GM12878 (cell line): Measurements from ENCODE around the gene UTP25. TPM values are rescaled to one million over a fixed set of nuclear protein-coding genes. Genes with fewer than 3 reads are reported as not detected.

ENCODE experiments used
- ATAC-seq: fragments of 200-7000 bp; cut with Tn5 transposase; 3 replicates; pipeline ENCODE4 v1.9.1; 2020; ENCODE audit warnings: mild to moderate bottlenecking, moderate library complexity
- BruUV-seq: library from RNA; stranded (reverse); fragments of 400-500 nt; replicated peaks from 2 replicates; lab custom pipeline; 2021; lab: Mats Ljungman, UMichigan
- CTCF ChIA-PET: fragments of 300-600 bp; sonication (Branson Sonifier 250); formaldehyde crosslinking; extraction: SDS; loops from one replicate; lab custom pipeline; 2021; ENCODE audit warnings: inconsistent platforms; lab: Yijun Ruan, JAX
- POLR2A ChIA-PET: fragments of 350-600 bp; formaldehyde crosslinking; extraction: SDS; loops from one replicate; lab custom pipeline; 2021; ENCODE audit warnings: inconsistent platforms; lab: Charles Lee
- RAD21 ChIA-PET: fragments of 300-600 bp; sonication (Branson Sonifier 250); formaldehyde crosslinking; loops from one replicate; lab custom pipeline; 2023; ENCODE audit warnings: antibody characterized with exemption; ENCODE audit not compliant: unreplicated experiment; lab: Charles Lee
- SMC1A ChIA-PET: fragments of 300-600 bp; sonication (Branson Sonifier 250); formaldehyde crosslinking; loops from one replicate; lab custom pipeline; 2023; ENCODE audit not compliant: unreplicated experiment, uncharacterized antibody; lab: Charles Lee
- DNase-seq: peaks from one replicate; pipeline ENCODE4 v3.0.0-alpha.2; 2011; ENCODE audit warnings: low read depth, low spot score
- FAIRE-seq: peaks from 3 replicates; lab custom pipeline; 2011; peaks lifted over from hg19 to GRCh38; lab: Jason Lieb, UNC
- H2AFZ ChIP-seq: 2 replicates; pipeline ENCODE4 v1.6.0; 2011; ENCODE audit warnings: low read depth, low read length, control low read depth; ENCODE audit not compliant: control insufficient read depth
- H3K27ac ChIP-seq: 2 replicates; pipeline ENCODE4 v1.5.1; 2011; ENCODE audit warnings: control low read depth; ENCODE audit not compliant: control insufficient read depth, insufficient read depth
- H3K27me3 ChIP-seq, 2 experiments: replicated peaks in 1 of 2; 2 replicates each; pipeline versions ENCODE4 v1.6.0 to v1.6.1; 2011; ENCODE audit warnings: low read length in 1 of 2; ENCODE audit not compliant: control insufficient read depth in 2 of 2, insufficient read depth in 2 of 2
- H3K36me3 ChIP-seq, 2 experiments: 2 replicates each; pipeline ENCODE4 v1.5.1; 2011; ENCODE audit warnings: low read length in 1 of 2; ENCODE audit not compliant: control insufficient read depth in 2 of 2, insufficient read depth in 2 of 2
- H3K4me1 ChIP-seq: 2 replicates; pipeline ENCODE4 v1.6.1; 2011; ENCODE audit warnings: mild to moderate bottlenecking, low read length, moderate library complexity, mixed read lengths; ENCODE audit not compliant: control insufficient read depth, insufficient read depth
- H3K4me2 ChIP-seq: 2 replicates; pipeline ENCODE4 v1.6.0; 2011; ENCODE audit warnings: control low read depth; ENCODE audit not compliant: control insufficient read depth, insufficient read depth
- H3K4me3 ChIP-seq: fragments of 200-600 bp; sonication (generic); 2 replicates; pipeline ENCODE4 v1.5.1; 2016
- H3K79me2 ChIP-seq: 2 replicates; pipeline ENCODE4 v1.6.0; 2011; ENCODE audit warnings: low read length; ENCODE audit not compliant: control insufficient read depth, insufficient read depth
- H3K9ac ChIP-seq: 2 replicates; pipeline ENCODE4 v1.8.0; 2011; ENCODE audit warnings: low read length, control low read depth, mixed read lengths; ENCODE audit not compliant: control insufficient read depth, insufficient read depth
- H3K9me3 ChIP-seq: replicated peaks from 3 replicates; pipeline ENCODE4 v1.5.1; 2011; ENCODE audit warnings: mild to moderate bottlenecking, low read length; ENCODE audit not compliant: control insufficient read depth, insufficient read depth
- H4K20me1 ChIP-seq: 2 replicates; pipeline ENCODE4 v1.6.0; 2011; ENCODE audit not compliant: control insufficient read depth, insufficient read depth
- ATF3 ChIP-seq: IDR thresholded peaks from 2 replicates; pipeline ENCODE4 v1.6.1; 2011; ENCODE audit warnings: low read depth, mild to moderate bottlenecking, low read length, moderate library complexity, borderline replicate concordance; ENCODE audit errors: extremely low read depth
- CBX3 ChIP-seq: fragments of 200-600 bp; sonication (generic); IDR thresholded peaks from 2 replicates; pipeline ENCODE4 v1.6.1; 2016; ENCODE audit warnings: low read depth, borderline replicate concordance
- CEBPB ChIP-seq, 2 experiments: fragments of 150-350 bp in 1 of 2; IDR thresholded peaks; 2 replicates each; pipeline ENCODE4 v1.6.1; 2012 to 2014; ENCODE audit warnings: low read depth in 2 of 2, low read length in 2 of 2, borderline replicate concordance in 1 of 2, inconsistent platforms in 1 of 2
- EGR1 ChIP-seq, 2 experiments: IDR thresholded peaks; 1 replicate in 1 of 2; 2 replicates in 1 of 2; pipeline ENCODE4 v1.6.1; 2011 to 2012; ENCODE audit warnings: low read depth in 2 of 2, low read length in 2 of 2, borderline replicate concordance in 1 of 2, mild to moderate bottlenecking in 1 of 2, moderate library complexity in 1 of 2
- ELK1 ChIP-seq: IDR thresholded peaks from 2 replicates; pipeline ENCODE4 v1.6.1; 2012; ENCODE audit warnings: low read depth, low read length, improper control_type of control experiment
- GATAD2B ChIP-seq: fragments of 450-650 bp; conservative IDR thresholded peaks from 2 replicates; pipeline ENCODE4 v1.6.1; 2017; ENCODE audit warnings: low read depth, mild to moderate bottlenecking, moderate library complexity
- HDGF ChIP-seq: fragments of 450-650 bp; IDR thresholded peaks from 2 replicates; pipeline ENCODE4 v1.6.1; 2016; ENCODE audit warnings: antibody characterized with exemption
- NFYA ChIP-seq: IDR thresholded peaks from 2 replicates; pipeline ENCODE4 v1.6.1; 2011; ENCODE audit warnings: low read depth, mild to moderate bottlenecking, low read length, improper control_type of control experiment, borderline replicate concordance
- REST ChIP-seq: IDR thresholded peaks from 2 replicates; pipeline ENCODE4 v1.6.1; 2012; ENCODE audit warnings: mild to moderate bottlenecking, low read depth, low read length
- STAT1 ChIP-seq: fragments of 450-650 bp; conservative IDR thresholded peaks from 2 replicates; pipeline ENCODE4 v1.6.1; 2014; ENCODE audit warnings: antibody characterized with exemption, mild to moderate bottlenecking
- TAF1 ChIP-seq: IDR thresholded peaks from 2 replicates; pipeline ENCODE4 v1.6.1; 2011; ENCODE audit warnings: mild to moderate bottlenecking, low read depth, low read length, borderline replicate concordance
- TCF7 ChIP-seq: IDR thresholded peaks from 2 replicates; pipeline ENCODE4 v1.6.1; 2014; ENCODE audit warnings: antibody characterized with exemption, borderline replicate concordance
- ZBTB4 ChIP-seq: fragments of 450-650 bp; formaldehyde crosslinking; IDR thresholded peaks from 2 replicates; pipeline ENCODE4 v1.4.0; 2022; ENCODE audit warnings: mild to moderate bottlenecking, moderate library complexity
- ZSCAN29 ChIP-seq: fragments of 450-650 bp; IDR thresholded peaks from 2 replicates; pipeline ENCODE4 v1.6.1; 2017; ENCODE audit warnings: mild to moderate bottlenecking, moderate library complexity
- WGBS: methylation state at CpG from one replicate; pipeline ENCODE4 v1.1.6; 2016; ENCODE audit warnings: low lambda C conversion rate; ENCODE audit not compliant: insufficient replicate concordance, insufficient coverage; ENCODE audit errors: missing lambda C conversion rate; 5-methylcytosine and 5-hydroxymethylcytosine counted together
- in situ Hi-C: fragments of 300-500 bp; cut with MboI; formaldehyde crosslinking; loops from 9 replicates; pipeline ENCODE4 v1.14.3; 2018; ENCODE audit warnings: mixed read lengths
- intact Hi-C: fragments of 100-400 bp; cut with micrococcal nuclease; formaldehyde crosslinking; loops from one replicate; pipeline ENCODE4 v1.14.2; 2022; ENCODE audit not compliant: unreplicated experiment
- polyA plus RNA-seq, 11 experiments: library from polyadenylated mRNA; depleted of rRNA in 4 of 11; unstranded in 6 of 11; stranded (reverse) in 5 of 11; fragments of >200 nt; fragmentation: Nextera tagmentation in 4 of 11; fragmentation: Illumina TruSeq in 1 of 11; extraction: Ambion mirVana in 4 of 11; extraction: Trizol in 1 of 11; gene quantifications; 1 replicate in 1 of 11; 2 replicates in 10 of 11; pipeline versions ENCODE4 v1.2.1 to v1.2.3, GENCODE V29; 2011 to 2016; ENCODE audit warnings: inconsistent platforms in 2 of 11, missing spikeins in 2 of 11, low read depth in 1 of 11
- total RNA-seq, 4 experiments: library from RNA; depleted of rRNA in 3 of 4; stranded (reverse); fragments of >200 nt in 3 of 4; fragmentation: Illumina TruSeq in 1 of 4; extraction: Trizol in 1 of 4; gene quantifications; 2 replicates each; pipeline versions ENCODE4 v1.2.1 to v1.2.3, GENCODE V29; 2013 to 2021

UTP25 gene
- total and polyA plus RNA-seq, 10 of the 15 experiments (the other 5 are each of a cell fraction or from before 2014, with no cell fraction given) = 3.0 to 13.3 (median 8.5) TPM

GRCh38 chr1:209831615-209832014 lies 3.8 kb downstream of the UTP25 start:
- H3K4me3 ChIP-seq = no peak overlapping the region
- WGBS = 88% methylated on average over 1 of the region's 1 CpG
- H3K9me3 ChIP-seq = no peaks in the 10 kb centered on the region
- no peak overlapping the region for H3K9ac ChIP-seq
- H3K79me2 ChIP-seq = peaks cover 13% of the 10 kb centered on the region
- no peaks in the 10 kb centered on the region for H4K20me1 ChIP-seq
- no peak for ATAC-seq
- no peak overlapping the region for H3K27ac ChIP-seq
- ChIA-PET POLR2A (interaction anchor here (1.0 kb wide), 1 partner anchor 16 kb away, joined by 3 read pairs; no protein-coding TSS in a partner anchor), CTCF (interaction anchor here (2.4 to 6.6 kb wide), 2 partner anchors 8 to 18 kb away, joined by 5 to 39 read pairs; no protein-coding TSS in a partner anchor), RAD21 (no interaction called here), SMC1A (interaction anchor here (2.3 kb wide), 1 partner anchor 8 kb away, joined by 8 read pairs; no protein-coding TSS in a partner anchor)
- BruUV-seq = no TSS peak
- H3K4me1 ChIP-seq = no peaks in the 10 kb centered on the region
- in situ Hi-C loops (no loop called here), intact Hi-C loops (no loop called here)
- DNase-seq = no peak
- H2AFZ ChIP-seq = no peak overlapping the region
- no peak overlapping the region for H3K4me2 ChIP-seq
- H3K27me3 ChIP-seq = no peaks in the 10 kb centered on the region
- no peak for FAIRE-seq
- H3K36me3 ChIP-seq = peaks cover 6 to 12% of the 10 kb centered on the region in 2 experiments
- no peak for TF ChIP-seq ATF3
- no peak for TF ChIP-seq TCF7
- TF ChIP-seq CEBPB (IDR thresholded peaks at IDR 0.05; ENCODE audit: borderline replicate concordance in 1 of 2, low read depth in 2 of 2, low read length in 2 of 2) = no peak
- no peak for TF ChIP-seq CBX3
- TF ChIP-seq GATAD2B = no peak
- TF ChIP-seq REST = no peak
- TF ChIP-seq TAF1 = no peak
- no peak for TF ChIP-seq NFYA
- no peak for TF ChIP-seq HDGF
- no peak for TF ChIP-seq ZBTB4
- no peak for TF ChIP-seq STAT1
- no peak for TF ChIP-seq ELK1
- no peak for TF ChIP-seq EGR1 (IDR thresholded peaks at IDR 0.05; ENCODE audit: borderline replicate concordance in 1 of 2, low read depth in 2 of 2, low read length in 2 of 2)
- no peak for TF ChIP-seq ZSCAN29
